K562 (cell line): ENCODE results near the gene IL2RG. TPM values are rescaled to one million over a fixed set of nuclear protein-coding genes. Genes with fewer than 3 reads are reported as not detected.

Source experiments
- ATAC-seq: fragments of 200-7000 bp; cut with Tn5 transposase; 3 replicates; pipeline ENCODE4 v1.9.1; 2020; ENCODE audit warnings: moderate library complexity
- BruUV-seq: library from RNA; stranded (reverse); fragments of 400-500 nt; replicated peaks from 2 replicates; lab custom pipeline; 2021; lab: Mats Ljungman, UMichigan
- CTCF ChIA-PET: fragments of 300-600 bp; formaldehyde crosslinking; extraction: SDS; loops from one replicate; lab custom pipeline; 2021; ENCODE audit warnings: low intra/inter-chr PET ratio; lab: Yijun Ruan, JAX
- POLR2A ChIA-PET: fragments of 300-600, 350-650 bp; sonication (Branson Sonifier 250); formaldehyde crosslinking; extraction: SDS; loops from one replicate; lab custom pipeline; 2021; ENCODE audit warnings: antibody characterized with exemption, inconsistent platforms; lab: Yijun Ruan, JAX
- DNase-seq, 4 experiments: peaks; one replicate each; pipeline versions ENCODE4 v3.0.0 to v3.0.0-alpha.2; 2011 to 2018; ENCODE audit warnings: low spot score in 3 of 4, mixed read lengths in 3 of 4; ENCODE audit errors: extremely low read depth in 1 of 4
- FAIRE-seq: peaks from 2 replicates; lab custom pipeline; 2011; peaks lifted over from hg19 to GRCh38; lab: Jason Lieb, UNC
- H2AFZ ChIP-seq: 2 replicates; pipeline ENCODE4 v1.6.0; 2011; ENCODE audit warnings: low read depth, low read length, control low read depth, inconsistent platforms
- H3K27ac ChIP-seq: fragments of 200-600 bp; 3 replicates; pipeline ENCODE4 v1.8.0; 2011; ENCODE audit warnings: low read depth, mild to moderate bottlenecking, control low read depth, inconsistent platforms, low read length, moderate library complexity, mixed read lengths; ENCODE audit errors: extremely low read depth
- H3K27me3 ChIP-seq, 2 experiments: fragments of 300-600 bp in 1 of 2; 2 replicates in 1 of 2; 3 replicates in 1 of 2; pipeline versions ENCODE4 v1.6.0 to v1.8.0; 2011; ENCODE audit warnings: inconsistent platforms in 2 of 2, low read length in 2 of 2, mild to moderate bottlenecking in 1 of 2, mixed read lengths in 1 of 2, moderate library complexity in 1 of 2; ENCODE audit not compliant: control insufficient read depth in 2 of 2, insufficient read depth in 2 of 2
- H3K36me3 ChIP-seq: fragments of 300-600 bp; 3 replicates; pipeline ENCODE4 v1.8.0; 2011; ENCODE audit warnings: mild to moderate bottlenecking, low read length, inconsistent platforms; ENCODE audit not compliant: control insufficient read depth, insufficient read depth
- H3K4me1 ChIP-seq, 2 experiments: fragments of 200-600 bp in 1 of 2; replicated peaks in 1 of 2; 2 replicates in 1 of 2; 3 replicates in 1 of 2; pipeline versions ENCODE4 v1.5.1 to v1.8.0; 2011; ENCODE audit warnings: inconsistent platforms in 2 of 2, low read length in 2 of 2, mild to moderate bottlenecking in 1 of 2, mixed read lengths in 1 of 2, moderate library complexity in 1 of 2; ENCODE audit not compliant: control insufficient read depth in 2 of 2, insufficient read depth in 2 of 2
- H3K4me2 ChIP-seq: 2 replicates; pipeline ENCODE4 v1.6.1; 2011; ENCODE audit warnings: low read length, control low read depth, inconsistent platforms, mixed read lengths; ENCODE audit not compliant: insufficient read depth
- H3K4me3 ChIP-seq: fragments of 200-600 bp; sonication (generic), shearing (Covaris generic); 2 replicates; pipeline ENCODE4 v1.5.1; 2016; ENCODE audit warnings: control low read depth, inconsistent platforms
- H3K79me2 ChIP-seq: fragments of 200-600 bp; 3 replicates; pipeline ENCODE4 v1.8.0; 2011; ENCODE audit warnings: low read length, inconsistent platforms; ENCODE audit not compliant: control insufficient read depth, insufficient read depth
- H3K9ac ChIP-seq, 2 experiments: 2 replicates each; pipeline versions ENCODE4 v1.6.0 to v1.6.1; 2011; ENCODE audit warnings: low read depth in 2 of 2, low read length in 2 of 2, control low read depth in 1 of 2, inconsistent platforms in 1 of 2, mild to moderate bottlenecking in 1 of 2, mixed read lengths in 1 of 2; ENCODE audit not compliant: insufficient read depth in 1 of 2
- H3K9me1 ChIP-seq: one replicate; pipeline ENCODE4 v1.6.0; 2011; ENCODE audit warnings: inconsistent platforms, mild to moderate bottlenecking, low read length, moderate library complexity; ENCODE audit not compliant: control insufficient read depth, insufficient read depth
- H3K9me3 ChIP-seq: replicated peaks from 2 replicates; pipeline ENCODE4 v1.5.1; 2011; ENCODE audit warnings: low read depth, low read length, inconsistent platforms; ENCODE audit not compliant: control insufficient read depth, insufficient read depth
- H4K20me1 ChIP-seq: replicated peaks from 2 replicates; pipeline ENCODE4 v1.6.1; 2011; ENCODE audit warnings: low read length, inconsistent platforms, mixed read lengths; ENCODE audit not compliant: control insufficient read depth, insufficient read depth
- ESRRB ChIP-seq: fragments of 250-450 bp; sonication (Bioruptor Pico); IDR thresholded peaks from 2 replicates; pipeline ENCODE4 v1.5.0; 2020; ENCODE audit warnings: mild to moderate bottlenecking, moderate library complexity, borderline replicate concordance
- FOXJ2 ChIP-seq: fragments of 200-800 bp; sonication (Bioruptor generic); IDR thresholded peaks from 2 replicates; pipeline ENCODE4 v1.6.1; 2016; ENCODE audit warnings: missing genetic modification characterization, missing compliant biosample characterization
- FOXO4 ChIP-seq: fragments of 450-650 bp; formaldehyde crosslinking; IDR thresholded peaks from 2 replicates; pipeline ENCODE4 v1.4.0; 2020; ENCODE audit warnings: mild to moderate bottlenecking, moderate library complexity
- MEF2D ChIP-seq: conservative IDR thresholded peaks from 2 replicates; pipeline ENCODE4 v1.6.1; 2016; ENCODE audit warnings: low read depth, missing genetic modification characterization, missing compliant biosample characterization
- PML ChIP-seq: IDR thresholded peaks from 2 replicates; pipeline ENCODE4 v1.6.1; 2012; ENCODE audit warnings: low read length, inconsistent platforms
- RBM15 ChIP-seq: fragments of 200-400 bp; formaldehyde crosslinking; IDR thresholded peaks from 2 replicates; pipeline ENCODE4 v1.6.1; 2018; ENCODE audit warnings: mild to moderate bottlenecking, low read length, moderate library complexity; ENCODE audit not compliant: insufficient read depth
- SETDB1 ChIP-seq: IDR thresholded peaks from one replicate; pipeline ENCODE4 v1.6.1; 2012; ENCODE audit warnings: low read length, control low read depth, inconsistent platforms
- SMAD3 ChIP-seq: fragments of 450-650 bp; formaldehyde crosslinking; conservative IDR thresholded peaks from 2 replicates; pipeline ENCODE4 v1.4.0; 2020; ENCODE audit warnings: mild to moderate bottlenecking
- TGIF2 ChIP-seq: sonication (generic); formaldehyde crosslinking; IDR thresholded peaks from 2 replicates; pipeline ENCODE4 v1.8.1; 2022; ENCODE audit warnings: mild to moderate bottlenecking, missing genetic modification reagents, moderate library complexity
- ZNF507 ChIP-seq: conservative IDR thresholded peaks from 2 replicates; pipeline ENCODE4 v1.6.1; 2017; ENCODE audit warnings: missing genetic modification characterization, missing compliant biosample characterization
- WGBS: fragments of 100-300 bp; shearing (Covaris generic); methylation state at CpG from one replicate; pipeline ENCODE4 v1.1.6; 2016; ENCODE audit warnings: low coverage, mixed read lengths; ENCODE audit not compliant: insufficient coverage; ENCODE audit errors: missing lambda C conversion rate; 5-methylcytosine and 5-hydroxymethylcytosine counted together
- in situ Hi-C: fragments of 300-500 bp; cut with MboI; formaldehyde crosslinking; loops from 4 replicates; pipeline ENCODE4 v1.15.0; 2018; ENCODE audit warnings: inconsistent platforms, mixed read lengths
- intact Hi-C: fragments of 100-400 bp; cut with micrococcal nuclease; formaldehyde crosslinking; loops from 2 replicates; pipeline ENCODE4 v1.14.2; 2022
- polyA plus RNA-seq, 8 experiments: library from polyadenylated mRNA; depleted of rRNA in 4 of 8; stranded (reverse) in 5 of 8; unstranded in 3 of 8; fragments of >200 nt; fragmentation: Nextera tagmentation in 2 of 8; fragmentation: Illumina TruSeq in 1 of 8; extraction: Ambion mirVana in 2 of 8; extraction: Trizol in 1 of 8; gene quantifications; 2 replicates each; pipeline versions ENCODE4 v1.2.1 to v1.2.3, GENCODE V29; 2011 to 2014; ENCODE audit warnings: inconsistent platforms in 1 of 8, missing spikeins in 1 of 8
- total RNA-seq, 7 experiments: library from RNA; depleted of rRNA in 6 of 7; stranded (reverse); fragments of >200 nt in 6 of 7; fragmentation: Illumina TruSeq in 2 of 7; extraction: Trizol in 2 of 7; gene quantifications; 2 replicates each; pipeline versions ENCODE4 v1.2.1 to v1.2.3, GENCODE V29; 2011 to 2021; ENCODE audit warnings: low replicate concordance in 1 of 7
- TF ChIP-seq, protein P1 (sequence below), 2 experiments: fragments of 150-350 bp in 1 of 2; IDR thresholded peaks; 2 replicates each; pipeline ENCODE4 v1.6.1; 2012 to 2016; ENCODE audit warnings: low read depth in 2 of 2, low read length in 2 of 2, mild to moderate bottlenecking in 1 of 2, moderate library complexity in 1 of 2

Gene IL2RG
- total and polyA plus RNA-seq, 9 of the 15 experiments (the other 6 are each of a cell fraction or from before 2014, with no cell fraction given), result 5.5 to 55.4 (median 19.7) TPM

DNA sequence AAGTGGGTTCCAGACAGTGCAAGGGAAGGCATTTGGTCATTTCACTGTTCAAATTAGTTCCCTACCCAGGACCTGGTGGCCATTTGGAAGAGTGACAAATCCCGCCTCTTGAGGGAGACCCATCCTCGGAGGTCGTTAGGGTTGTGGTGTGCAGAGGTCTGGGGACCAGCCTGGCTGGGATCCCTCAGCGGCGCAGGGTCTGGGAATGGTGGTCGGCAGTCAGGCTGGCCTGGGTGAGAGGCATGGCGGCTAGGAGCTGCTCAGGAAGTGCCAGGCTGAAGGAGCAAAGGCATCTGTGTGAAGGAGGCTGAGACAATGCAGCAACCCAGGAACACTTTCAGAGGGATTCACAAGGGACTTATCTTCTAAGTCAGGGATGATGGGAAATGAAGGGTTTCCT lies 40.0 kb upstream of the IL2RG start:
- intact Hi-C loops, result no loop called here
- Histone ChIP-seq H3K27me3 (no peaks in the 10 kb centered on the region), H3K79me2 (no peaks in the 10 kb centered on the region)
- BruUV-seq, result no TSS peak
- POLR2A ChIA-PET, result no interaction called here
- TF ChIP-seq ZNF507 (no peak), SMAD3 (no peak), MEF2D (tag) (no peak), SETDB1 (no peak), FOXJ2 (no peak), ESRRB (CRISPR knock-in tag) (no peak), TGIF2 (no peak), PML (no peak), RBM15 (no peak), FOXO4 (no peak)
- TF ChIP-seq, protein P1, sequence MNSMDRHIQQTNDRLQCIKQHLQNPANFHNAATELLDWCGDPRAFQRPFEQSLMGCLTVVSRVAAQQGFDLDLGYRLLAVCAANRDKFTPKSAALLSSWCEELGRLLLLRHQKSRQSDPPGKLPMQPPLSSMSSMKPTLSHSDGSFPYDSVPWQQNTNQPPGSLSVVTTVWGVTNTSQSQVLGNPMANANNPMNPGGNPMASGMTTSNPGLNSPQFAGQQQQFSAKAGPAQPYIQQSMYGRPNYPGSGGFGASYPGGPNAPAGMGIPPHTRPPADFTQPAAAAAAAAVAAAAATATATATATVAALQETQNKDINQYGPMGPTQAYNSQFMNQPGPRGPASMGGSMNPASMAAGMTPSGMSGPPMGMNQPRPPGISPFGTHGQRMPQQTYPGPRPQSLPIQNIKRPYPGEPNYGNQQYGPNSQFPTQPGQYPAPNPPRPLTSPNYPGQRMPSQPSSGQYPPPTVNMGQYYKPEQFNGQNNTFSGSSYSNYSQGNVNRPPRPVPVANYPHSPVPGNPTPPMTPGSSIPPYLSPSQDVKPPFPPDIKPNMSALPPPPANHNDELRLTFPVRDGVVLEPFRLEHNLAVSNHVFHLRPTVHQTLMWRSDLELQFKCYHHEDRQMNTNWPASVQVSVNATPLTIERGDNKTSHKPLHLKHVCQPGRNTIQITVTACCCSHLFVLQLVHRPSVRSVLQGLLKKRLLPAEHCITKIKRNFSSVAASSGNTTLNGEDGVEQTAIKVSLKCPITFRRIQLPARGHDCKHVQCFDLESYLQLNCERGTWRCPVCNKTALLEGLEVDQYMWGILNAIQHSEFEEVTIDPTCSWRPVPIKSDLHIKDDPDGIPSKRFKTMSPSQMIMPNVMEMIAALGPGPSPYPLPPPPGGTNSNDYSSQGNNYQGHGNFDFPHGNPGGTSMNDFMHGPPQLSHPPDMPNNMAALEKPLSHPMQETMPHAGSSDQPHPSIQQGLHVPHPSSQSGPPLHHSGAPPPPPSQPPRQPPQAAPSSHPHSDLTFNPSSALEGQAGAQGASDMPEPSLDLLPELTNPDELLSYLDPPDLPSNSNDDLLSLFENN (IDR thresholded peaks at IDR 0.05; ENCODE audit: low read depth in 2 of 2, low read length in 2 of 2), result no peak
- TF ChIP-seq, all 486 proteins: peak for 0
- Histone ChIP-seq H3K4me1 (peaks cover 7 to 26% of the 10 kb centered on the region in 2 experiments; a peak in 4 of 5 replicates), H4K20me1 (no peaks in the 10 kb centered on the region), H3K9me1 (no peaks in the 10 kb centered on the region), H2AFZ (no peak overlapping the region), H3K9ac (no peak overlapping the region), H3K4me3 (no peak overlapping the region), H3K36me3 (no peaks in the 10 kb centered on the region), H3K27ac (no peak overlapping the region), H3K9me3 (no peaks in the 10 kb centered on the region), H3K4me2 (no peak overlapping the region)
- DNase-seq (no peak), ATAC-seq (no peak), FAIRE-seq (no peak)
- 49% methylated on average over 7 of the region's 7 CpGs for WGBS
- in situ Hi-C loops, result no loop called here
- CTCF ChIA-PET, result no interaction called here
